Gastrocnemius medialis (tissue), 4 donors: ENCODE data around the gene SERPINA5.

ENCODE experiments used
- CTCF ChIP-seq, 5 experiments: fragments of 450-650 bp in 3 of 5; fragments of 200-600 bp in 2 of 5; sonication (generic) in 2 of 5; IDR thresholded peaks in 4 of 5; conservative IDR thresholded peaks in 1 of 5; 1 replicate in 4 of 5; 2 replicates in 1 of 5; pipeline ENCODE4 v1.5.1; 2016 to 2019; ENCODE audit warnings: antibody characterized with exemption in 5 of 5, mild to moderate bottlenecking in 3 of 5, moderate library complexity in 3 of 5
- POLR2A ChIP-seq, 2 donors: fragments of 450-650 bp; IDR thresholded peaks; one replicate each; pipeline ENCODE4 v1.6.1; 2017; ENCODE audit warnings: antibody characterized with exemption in 2 of 2, mild to moderate bottlenecking in 2 of 2, moderate library complexity in 2 of 2

DNA sequence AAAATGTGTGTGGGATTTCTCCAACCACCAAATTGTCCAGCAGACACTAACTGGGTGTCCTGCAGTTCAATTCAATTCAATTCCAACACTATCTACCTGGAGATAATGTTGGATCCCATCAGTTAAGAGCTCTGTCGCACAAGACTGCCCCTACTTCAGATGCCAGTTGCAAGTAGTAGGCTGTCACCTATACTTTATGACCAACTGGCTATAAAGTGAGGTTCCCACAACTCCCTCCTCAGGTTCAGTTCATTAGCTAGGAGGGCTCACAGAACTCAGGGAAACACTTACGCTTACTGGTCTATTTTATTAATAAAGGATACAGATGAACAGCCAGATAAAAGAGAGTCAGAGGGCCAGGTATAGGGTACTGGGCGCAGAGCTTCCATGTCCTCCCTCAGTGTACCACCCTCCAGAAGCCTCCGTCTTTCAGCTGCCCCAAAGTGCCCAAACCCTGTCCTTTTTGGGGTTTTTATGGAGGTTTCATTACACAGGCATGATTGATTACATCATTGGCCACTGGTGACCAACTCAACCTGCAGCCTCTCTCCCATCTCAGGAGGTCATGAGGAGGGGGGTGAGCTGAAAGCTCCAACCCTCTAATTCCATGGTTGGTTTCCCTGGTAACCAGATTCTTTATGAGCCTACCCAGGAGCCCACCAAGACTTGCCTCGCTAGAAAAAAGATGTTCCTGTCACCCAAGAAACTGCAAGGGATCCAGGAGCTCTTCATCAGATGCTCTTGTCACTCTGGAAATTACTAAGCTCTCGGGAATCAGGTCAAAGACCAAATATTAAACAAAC is 7.5 kb upstream of the SERPINA5 start:
- TF ChIP-seq CTCF (IDR thresholded peaks at IDR 0.05 in 4 of 5, conservative IDR thresholded peaks at IDR 0.05 in 1 of 5) (no peak), POLR2A (IDR thresholded peaks at IDR 0.05) (no peak)
